Body of pancreas (tissue), 4 donors: ENCODE results near the gene DHRS4L2.

Source experiments
- POLR2A ChIP-seq, 3 donors: fragments of 450-650 bp; IDR thresholded peaks; one replicate each; pipeline ENCODE4 v1.6.1; 2016; ENCODE audit warnings: antibody characterized with exemption in 3 of 3, mild to moderate bottlenecking in 2 of 3
- TF ChIP-seq, protein P1 (sequence below), 7 experiments: fragments of 450-650 bp in 4 of 7; fragments of 200-600 bp in 3 of 7; sonication (generic) in 3 of 7; IDR thresholded peaks; one replicate each; pipeline ENCODE4 v1.5.1; 2016 to 2019; ENCODE audit warnings: antibody characterized with exemption in 7 of 7

DNA sequence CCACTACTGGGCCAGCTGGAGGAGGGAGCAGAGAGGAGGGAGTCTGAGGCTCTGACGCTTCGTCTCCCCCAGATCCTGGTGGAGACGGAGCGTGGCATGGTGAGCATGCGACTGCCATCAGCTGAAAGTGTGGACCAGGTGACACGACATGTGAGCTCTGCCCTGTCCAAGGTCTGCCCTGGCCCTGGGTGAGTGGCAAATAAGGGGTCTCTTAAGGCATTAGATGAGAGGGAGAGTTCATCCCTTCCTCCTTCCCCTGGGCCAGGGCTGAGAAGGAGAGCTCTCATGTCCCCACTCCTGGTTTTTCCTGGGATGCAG, 65.6 kb downstream of the DHRS4L2 start:
- TF ChIP-seq, protein P1, sequence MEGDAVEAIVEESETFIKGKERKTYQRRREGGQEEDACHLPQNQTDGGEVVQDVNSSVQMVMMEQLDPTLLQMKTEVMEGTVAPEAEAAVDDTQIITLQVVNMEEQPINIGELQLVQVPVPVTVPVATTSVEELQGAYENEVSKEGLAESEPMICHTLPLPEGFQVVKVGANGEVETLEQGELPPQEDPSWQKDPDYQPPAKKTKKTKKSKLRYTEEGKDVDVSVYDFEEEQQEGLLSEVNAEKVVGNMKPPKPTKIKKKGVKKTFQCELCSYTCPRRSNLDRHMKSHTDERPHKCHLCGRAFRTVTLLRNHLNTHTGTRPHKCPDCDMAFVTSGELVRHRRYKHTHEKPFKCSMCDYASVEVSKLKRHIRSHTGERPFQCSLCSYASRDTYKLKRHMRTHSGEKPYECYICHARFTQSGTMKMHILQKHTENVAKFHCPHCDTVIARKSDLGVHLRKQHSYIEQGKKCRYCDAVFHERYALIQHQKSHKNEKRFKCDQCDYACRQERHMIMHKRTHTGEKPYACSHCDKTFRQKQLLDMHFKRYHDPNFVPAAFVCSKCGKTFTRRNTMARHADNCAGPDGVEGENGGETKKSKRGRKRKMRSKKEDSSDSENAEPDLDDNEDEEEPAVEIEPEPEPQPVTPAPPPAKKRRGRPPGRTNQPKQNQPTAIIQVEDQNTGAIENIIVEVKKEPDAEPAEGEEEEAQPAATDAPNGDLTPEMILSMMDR (IDR thresholded peaks at IDR 0.05): no peak
- TF ChIP-seq POLR2A (IDR thresholded peaks at IDR 0.05): no peak
